Suprapubic skin (tissue), 4 donors: ENCODE results near the gene ZNF512B.
"Not testable (repeated sequence)": the region's sequence is repeated elsewhere in the genome, so short reads cannot be mapped to it uniquely, and the experiment has no call there.

ENCODE experiments used
- POLR2A ChIP-seq, 2 donors: fragments of 450-650 bp; IDR thresholded peaks; one replicate each; pipeline ENCODE4 v1.6.1; 2017; ENCODE audit warnings: antibody characterized with exemption in 2 of 2, mild to moderate bottlenecking in 2 of 2, moderate library complexity in 2 of 2
- POLR2AphosphoS5 ChIP-seq, 3 donors: sonication (generic); formaldehyde crosslinking; IDR thresholded peaks; one replicate each; pipeline ENCODE4 v1.6.1; 2017; ENCODE audit warnings: antibody characterized with exemption in 3 of 3
- TF ChIP-seq, protein P1 (sequence below), 2 donors: fragments of 200-600 bp in 1 of 2; fragments of 450-650 bp in 1 of 2; sonication (generic) in 1 of 2; IDR thresholded peaks; one replicate each; pipeline ENCODE4 v1.5.1; 2016 to 2019; ENCODE audit warnings: antibody characterized with exemption in 2 of 2, mild to moderate bottlenecking in 1 of 2, moderate library complexity in 1 of 2

DNA sequence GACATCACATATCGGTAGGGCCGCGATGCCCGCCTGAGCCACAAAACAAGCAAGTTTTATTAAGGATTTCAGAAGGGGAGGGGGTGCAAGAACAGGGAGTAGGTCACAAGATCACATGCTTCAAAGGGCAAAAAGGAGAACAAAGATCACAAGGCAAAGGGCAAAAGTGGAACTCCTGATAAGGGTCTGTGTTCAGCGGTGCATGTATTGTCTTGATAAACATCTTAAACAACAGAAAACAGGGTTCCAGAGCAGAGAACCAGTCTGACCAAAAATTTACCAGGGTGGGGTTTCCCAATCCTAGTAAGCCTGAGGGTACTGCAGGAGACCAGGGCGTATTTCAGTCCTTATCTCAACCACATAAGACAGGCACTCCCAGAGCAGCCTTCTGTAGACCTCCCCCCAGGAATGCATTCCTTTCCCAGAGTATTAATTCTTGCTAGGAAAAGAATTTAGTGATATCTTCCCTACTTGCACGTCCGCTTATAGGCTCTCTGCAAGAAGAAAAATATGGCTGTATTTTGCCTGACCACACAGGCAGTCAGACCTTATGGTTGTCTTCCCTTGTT lies 53.3 kb downstream of the ZNF512B start:
- TF ChIP-seq, protein P1, sequence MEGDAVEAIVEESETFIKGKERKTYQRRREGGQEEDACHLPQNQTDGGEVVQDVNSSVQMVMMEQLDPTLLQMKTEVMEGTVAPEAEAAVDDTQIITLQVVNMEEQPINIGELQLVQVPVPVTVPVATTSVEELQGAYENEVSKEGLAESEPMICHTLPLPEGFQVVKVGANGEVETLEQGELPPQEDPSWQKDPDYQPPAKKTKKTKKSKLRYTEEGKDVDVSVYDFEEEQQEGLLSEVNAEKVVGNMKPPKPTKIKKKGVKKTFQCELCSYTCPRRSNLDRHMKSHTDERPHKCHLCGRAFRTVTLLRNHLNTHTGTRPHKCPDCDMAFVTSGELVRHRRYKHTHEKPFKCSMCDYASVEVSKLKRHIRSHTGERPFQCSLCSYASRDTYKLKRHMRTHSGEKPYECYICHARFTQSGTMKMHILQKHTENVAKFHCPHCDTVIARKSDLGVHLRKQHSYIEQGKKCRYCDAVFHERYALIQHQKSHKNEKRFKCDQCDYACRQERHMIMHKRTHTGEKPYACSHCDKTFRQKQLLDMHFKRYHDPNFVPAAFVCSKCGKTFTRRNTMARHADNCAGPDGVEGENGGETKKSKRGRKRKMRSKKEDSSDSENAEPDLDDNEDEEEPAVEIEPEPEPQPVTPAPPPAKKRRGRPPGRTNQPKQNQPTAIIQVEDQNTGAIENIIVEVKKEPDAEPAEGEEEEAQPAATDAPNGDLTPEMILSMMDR (IDR thresholded peaks at IDR 0.05) = not testable (repeated sequence)
- TF ChIP-seq POLR2AphosphoS5, POLR2A (IDR thresholded peaks at IDR 0.05): not testable (repeated sequence)
